SK-N-SH treated with all-trans-retinoic acid at 6 μM for 48 hours (cell line): ENCODE results near the gene BBS5.

Experiments used
- ATAC-seq: fragments of 200-7000 bp; cut with Tn5 transposase; 3 replicates; pipeline ENCODE4 v1.9.1; 2020; ENCODE audit warnings: mild to moderate bottlenecking, moderate library complexity
- ARNTL ChIP-seq: fragments of 450-650 bp; formaldehyde crosslinking; IDR thresholded peaks from 2 replicates; pipeline ENCODE4 v1.5.0; 2020; ENCODE audit warnings: low read depth, mild to moderate bottlenecking, moderate library complexity, borderline replicate concordance
- BACH2 ChIP-seq: fragments of 250-450 bp; sonication (Bioruptor Pico); IDR thresholded peaks from 2 replicates; pipeline ENCODE4 v1.9.0; 2021; ENCODE audit warnings: mild to moderate bottlenecking, borderline replicate concordance
- CSDC2 ChIP-seq: fragments of 250-450 bp; sonication (Bioruptor Pico); IDR thresholded peaks from 2 replicates; pipeline ENCODE4 v1.5.0; 2020; ENCODE audit warnings: mild to moderate bottlenecking, moderate library complexity
- ESRRG ChIP-seq: fragments of 250-450 bp; sonication (Bioruptor Pico); IDR thresholded peaks from 2 replicates; pipeline ENCODE4 v1.6.1; 2021; ENCODE audit warnings: mild to moderate bottlenecking
- GLIS3 ChIP-seq: fragments of 250-450 bp; sonication (Bioruptor Pico); IDR thresholded peaks from 2 replicates; pipeline ENCODE4 v1.5.0; 2020; ENCODE audit warnings: mild to moderate bottlenecking, moderate library complexity
- ISL1 ChIP-seq: fragments of 250-450 bp; sonication (Bioruptor Pico); IDR thresholded peaks from 2 replicates; pipeline ENCODE4 v2.1.2; 2022; ENCODE audit warnings: mild to moderate bottlenecking, moderate library complexity
- OSR1 ChIP-seq: fragments of 250-450 bp; sonication (Bioruptor Pico); IDR thresholded peaks from 2 replicates; pipeline ENCODE4 v1.8.0; 2022; ENCODE audit warnings: moderate library complexity, mild to moderate bottlenecking, inconsistent platforms
- PPARA ChIP-seq: fragments of 250-450 bp; sonication (Bioruptor Pico); IDR thresholded peaks from 2 replicates; pipeline ENCODE4 v1.5.0; 2020; ENCODE audit warnings: mild to moderate bottlenecking, borderline replicate concordance
- RARB ChIP-seq: fragments of 250-450 bp; sonication (Bioruptor Pico); IDR thresholded peaks from 2 replicates; pipeline ENCODE4 v1.8.0; 2021; ENCODE audit warnings: mild to moderate bottlenecking, moderate library complexity
- SNAI2 ChIP-seq: fragments of 250-450 bp; sonication (Bioruptor Pico); IDR thresholded peaks from 2 replicates; pipeline ENCODE4 v1.5.0; 2020; ENCODE audit warnings: mild to moderate bottlenecking, moderate library complexity
- TCF4 ChIP-seq: fragments of 250-450 bp; sonication (Bioruptor Pico); IDR thresholded peaks from 2 replicates; pipeline ENCODE4 v1.8.0; 2021; ENCODE audit warnings: mild to moderate bottlenecking, moderate library complexity, borderline replicate concordance
- TOX ChIP-seq: fragments of 250-450 bp; sonication (Bioruptor Pico); IDR thresholded peaks from 2 replicates; pipeline ENCODE4 v1.8.0; 2021; ENCODE audit warnings: mild to moderate bottlenecking, moderate library complexity, borderline replicate concordance
- ZFP3 ChIP-seq: fragments of 250-450 bp; sonication (Bioruptor Pico); IDR thresholded peaks from 2 replicates; pipeline ENCODE4 v1.5.0; 2020; ENCODE audit warnings: mild to moderate bottlenecking, moderate library complexity
- ZFP30 ChIP-seq: fragments of 450-650 bp; formaldehyde crosslinking; IDR thresholded peaks from 2 replicates; pipeline ENCODE4 v1.5.0; 2022; ENCODE audit warnings: mild to moderate bottlenecking, moderate library complexity
- ZNF565 ChIP-seq: fragments of 450-650 bp; formaldehyde crosslinking; conservative IDR thresholded peaks from 2 replicates; pipeline ENCODE4 v1.5.0; 2020; ENCODE audit warnings: low read depth, mild to moderate bottlenecking, moderate library complexity
- ZNF70 ChIP-seq: fragments of 450-650 bp; formaldehyde crosslinking; IDR thresholded peaks from 2 replicates; pipeline ENCODE4 v1.5.0; 2020; ENCODE audit warnings: mild to moderate bottlenecking, moderate library complexity
- ZNF8 ChIP-seq: fragments of 450-650 bp; formaldehyde crosslinking; IDR thresholded peaks from 2 replicates; pipeline ENCODE4 v1.5.0; 2020; ENCODE audit warnings: mild to moderate bottlenecking, moderate library complexity
- TF ChIP-seq, protein P1 (sequence below): fragments of 250-450 bp; sonication (Bioruptor Pico); IDR thresholded peaks from 2 replicates; pipeline ENCODE4 v1.5.0; 2020; ENCODE audit warnings: mild to moderate bottlenecking, moderate library complexity
- TF ChIP-seq, protein P2 (sequence below): fragments of 250-450 bp; sonication (Bioruptor Pico); IDR thresholded peaks from 2 replicates; pipeline ENCODE4 v1.5.1; 2021; ENCODE audit warnings: mild to moderate bottlenecking, moderate library complexity
- TF ChIP-seq, protein P3 (sequence below): fragments of 250-450 bp; sonication (Bioruptor Pico); IDR thresholded peaks from 2 replicates; pipeline ENCODE4 v1.5.1; 2020; ENCODE audit warnings: low read depth, mild to moderate bottlenecking, moderate library complexity

Gene BBS5

DNA sequence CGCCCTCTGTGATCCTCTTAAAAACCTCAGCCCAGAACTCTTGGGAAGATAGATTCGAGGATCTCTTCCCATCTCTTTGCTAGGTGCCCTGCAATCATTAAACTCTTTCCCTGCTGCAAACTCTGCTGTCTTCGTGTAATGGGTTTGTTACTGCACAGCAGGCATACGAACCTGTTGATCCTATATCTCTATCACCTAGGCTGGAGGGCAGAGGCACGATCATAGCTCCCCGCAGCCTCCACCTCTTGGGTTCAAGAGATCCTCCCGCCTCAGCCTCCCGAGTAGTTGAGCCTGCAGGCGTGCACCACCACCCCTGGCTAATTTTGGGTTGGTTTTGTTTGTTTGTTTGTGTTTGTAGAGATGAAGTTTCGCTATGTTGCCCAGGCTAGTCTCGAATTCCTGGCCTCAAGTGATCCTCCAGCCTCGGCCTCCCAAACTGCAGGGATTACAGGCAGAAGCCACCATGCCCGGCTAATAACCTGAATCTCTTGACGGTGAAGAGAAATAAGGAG is 493 bp upstream of the BBS5 start:
- ATAC-seq = no peak
- TF ChIP-seq CSDC2 (CRISPR knock-in tag) (no peak), BACH2 (CRISPR knock-in tag) (no peak), OSR1 (no peak), ZFP3 (CRISPR knock-in tag) (no peak), TOX (CRISPR knock-in tag) (no peak), ZNF8 (no peak), PPARA (CRISPR knock-in tag) (no peak), RARB (CRISPR knock-in tag) (no peak), ZNF565 (CRISPR knock-in tag) (no peak), GLIS3 (CRISPR knock-in tag) (no peak), ZFP30 (CRISPR knock-in tag) (no peak)
- TF ChIP-seq, protein P1, sequence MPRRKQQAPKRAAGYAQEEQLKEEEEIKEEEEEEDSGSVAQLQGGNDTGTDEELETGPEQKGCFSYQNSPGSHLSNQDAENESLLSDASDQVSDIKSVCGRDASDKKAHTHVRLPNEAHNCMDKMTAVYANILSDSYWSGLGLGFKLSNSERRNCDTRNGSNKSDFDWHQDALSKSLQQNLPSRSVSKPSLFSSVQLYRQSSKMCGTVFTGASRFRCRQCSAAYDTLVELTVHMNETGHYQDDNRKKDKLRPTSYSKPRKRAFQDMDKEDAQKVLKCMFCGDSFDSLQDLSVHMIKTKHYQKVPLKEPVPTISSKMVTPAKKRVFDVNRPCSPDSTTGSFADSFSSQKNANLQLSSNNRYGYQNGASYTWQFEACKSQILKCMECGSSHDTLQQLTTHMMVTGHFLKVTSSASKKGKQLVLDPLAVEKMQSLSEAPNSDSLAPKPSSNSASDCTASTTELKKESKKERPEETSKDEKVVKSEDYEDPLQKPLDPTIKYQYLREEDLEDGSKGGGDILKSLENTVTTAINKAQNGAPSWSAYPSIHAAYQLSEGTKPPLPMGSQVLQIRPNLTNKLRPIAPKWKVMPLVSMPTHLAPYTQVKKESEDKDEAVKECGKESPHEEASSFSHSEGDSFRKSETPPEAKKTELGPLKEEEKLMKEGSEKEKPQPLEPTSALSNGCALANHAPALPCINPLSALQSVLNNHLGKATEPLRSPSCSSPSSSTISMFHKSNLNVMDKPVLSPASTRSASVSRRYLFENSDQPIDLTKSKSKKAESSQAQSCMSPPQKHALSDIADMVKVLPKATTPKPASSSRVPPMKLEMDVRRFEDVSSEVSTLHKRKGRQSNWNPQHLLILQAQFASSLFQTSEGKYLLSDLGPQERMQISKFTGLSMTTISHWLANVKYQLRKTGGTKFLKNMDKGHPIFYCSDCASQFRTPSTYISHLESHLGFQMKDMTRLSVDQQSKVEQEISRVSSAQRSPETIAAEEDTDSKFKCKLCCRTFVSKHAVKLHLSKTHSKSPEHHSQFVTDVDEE (CRISPR knock-in tag) = no peak
- TF ChIP-seq, protein P2, sequence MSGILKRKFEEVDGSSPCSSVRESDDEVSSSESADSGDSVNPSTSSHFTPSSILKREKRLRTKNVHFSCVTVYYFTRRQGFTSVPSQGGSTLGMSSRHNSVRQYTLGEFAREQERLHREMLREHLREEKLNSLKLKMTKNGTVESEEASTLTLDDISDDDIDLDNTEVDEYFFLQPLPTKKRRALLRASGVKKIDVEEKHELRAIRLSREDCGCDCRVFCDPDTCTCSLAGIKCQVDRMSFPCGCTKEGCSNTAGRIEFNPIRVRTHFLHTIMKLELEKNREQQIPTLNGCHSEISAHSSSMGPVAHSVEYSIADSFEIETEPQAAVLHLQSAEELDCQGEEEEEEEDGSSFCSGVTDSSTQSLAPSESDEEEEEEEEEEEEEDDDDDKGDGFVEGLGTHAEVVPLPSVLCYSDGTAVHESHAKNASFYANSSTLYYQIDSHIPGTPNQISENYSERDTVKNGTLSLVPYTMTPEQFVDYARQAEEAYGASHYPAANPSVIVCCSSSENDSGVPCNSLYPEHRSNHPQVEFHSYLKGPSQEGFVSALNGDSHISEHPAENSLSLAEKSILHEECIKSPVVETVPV (CRISPR knock-in tag) = no peak
- TF ChIP-seq, protein P3, sequence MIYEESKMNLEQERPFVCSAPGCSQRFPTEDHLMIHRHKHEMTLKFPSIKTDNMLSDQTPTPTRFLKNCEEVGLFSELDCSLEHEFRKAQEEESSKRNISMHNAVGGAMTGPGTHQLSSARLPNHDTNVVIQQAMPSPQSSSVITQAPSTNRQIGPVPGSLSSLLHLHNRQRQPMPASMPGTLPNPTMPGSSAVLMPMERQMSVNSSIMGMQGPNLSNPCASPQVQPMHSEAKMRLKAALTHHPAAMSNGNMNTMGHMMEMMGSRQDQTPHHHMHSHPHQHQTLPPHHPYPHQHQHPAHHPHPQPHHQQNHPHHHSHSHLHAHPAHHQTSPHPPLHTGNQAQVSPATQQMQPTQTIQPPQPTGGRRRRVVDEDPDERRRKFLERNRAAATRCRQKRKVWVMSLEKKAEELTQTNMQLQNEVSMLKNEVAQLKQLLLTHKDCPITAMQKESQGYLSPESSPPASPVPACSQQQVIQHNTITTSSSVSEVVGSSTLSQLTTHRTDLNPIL (CRISPR knock-in tag) = no peak

DNA sequence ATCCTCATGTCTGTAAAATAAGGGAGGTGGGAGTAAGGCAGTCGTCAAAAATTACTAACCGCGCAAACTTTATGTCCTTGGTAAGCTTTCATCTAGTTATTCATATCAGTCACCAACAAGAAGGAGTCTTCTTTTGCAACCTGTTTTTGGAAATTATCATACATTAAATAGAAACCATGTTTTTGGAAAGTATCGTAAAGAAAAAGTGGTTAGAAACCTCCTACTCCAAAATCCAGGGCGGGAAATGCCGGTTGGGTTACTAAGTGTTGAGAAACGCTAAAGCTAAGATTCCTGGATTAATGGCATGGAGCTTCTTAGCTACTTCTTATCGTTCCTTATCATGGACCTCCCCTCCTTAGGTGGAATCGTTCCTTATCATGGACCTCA is 778 bp downstream of the BBS5 start:
- ATAC-seq = no peak
- TF ChIP-seq BACH2 (CRISPR knock-in tag) = no peak
- TF ChIP-seq TCF4 (CRISPR knock-in tag) = no peak
- no peak for TF ChIP-seq ISL1
- TF ChIP-seq CSDC2 (CRISPR knock-in tag) = no peak
- TF ChIP-seq GLIS3 (CRISPR knock-in tag) = no peak
- no peak for TF ChIP-seq ESRRG (CRISPR knock-in tag)
- no peak for TF ChIP-seq OSR1
- TF ChIP-seq SNAI2 (CRISPR knock-in tag) = no peak
- TF ChIP-seq, protein P2 (CRISPR knock-in tag) = no peak
- TF ChIP-seq, protein P1 (CRISPR knock-in tag) = no peak
- TF ChIP-seq ZFP30 (CRISPR knock-in tag) = no peak
- no peak for TF ChIP-seq TOX (CRISPR knock-in tag)
- TF ChIP-seq, all 23 proteins: peak for 0

DNA sequence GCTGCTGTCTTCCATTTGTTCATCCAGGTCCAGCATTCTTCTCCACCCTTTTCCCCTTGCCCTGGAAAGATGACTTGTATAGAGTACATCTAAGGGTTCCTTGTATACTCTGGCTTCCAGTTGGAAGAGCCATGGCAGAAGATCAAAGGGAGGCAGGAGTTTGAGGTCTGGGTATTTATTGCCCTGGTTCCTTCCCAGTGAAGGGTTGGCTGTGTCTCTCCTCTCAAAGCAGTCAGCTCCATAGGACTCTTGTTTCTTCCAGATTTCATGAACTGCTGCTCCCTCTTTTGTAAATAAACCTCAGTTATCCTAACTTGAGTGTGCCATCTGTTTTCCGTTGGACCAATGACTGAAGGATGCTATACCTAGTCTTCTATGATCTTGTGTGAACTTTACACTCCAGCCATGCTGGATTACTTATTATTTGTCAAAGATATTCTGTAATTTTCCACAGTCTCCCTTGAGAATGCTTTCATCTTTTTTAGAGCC is 6.4 kb downstream of the BBS5 start:
- no peak for ATAC-seq
- TF ChIP-seq CSDC2 (CRISPR knock-in tag) (no peak), PPARA (CRISPR knock-in tag) (no peak), OSR1 (no peak), ZFP30 (CRISPR knock-in tag) (no peak), RARB (CRISPR knock-in tag) (no peak), GLIS3 (CRISPR knock-in tag) (no peak), ZNF70 (CRISPR knock-in tag) (no peak), TOX (CRISPR knock-in tag) (no peak), TCF4 (CRISPR knock-in tag) (no peak), ARNTL (no peak)
- TF ChIP-seq, protein P3 (CRISPR knock-in tag) = no peak
- TF ChIP-seq, protein P1 (CRISPR knock-in tag) = no peak
